H1 (cell line): ENCODE measurements around the gene PDE5A. TPM values are rescaled to one million over a fixed set of nuclear protein-coding genes. Genes with fewer than 3 reads are reported as not detected.

Experiments used
- CTCF ChIA-PET: fragments of 300-600 bp; sonication (Branson Sonifier 250); formaldehyde crosslinking; loops from one replicate; lab custom pipeline; 2021; ENCODE audit not compliant: partially characterized antibody; lab: Charles Lee
- POLR2A ChIA-PET: fragments of 300-600 bp; sonication (Branson Sonifier 250); formaldehyde crosslinking; loops from one replicate; lab custom pipeline; 2021; ENCODE audit warnings: inconsistent platforms; ENCODE audit not compliant: partially characterized antibody; lab: Charles Lee
- DNase-seq, 2 experiments: peaks; one replicate each; pipeline versions ENCODE4 v3.0.0 to v3.0.0-alpha.2; 2010 to 2022; ENCODE audit warnings: low spot score in 2 of 2, low read depth in 1 of 2, mixed read lengths in 1 of 2
- FAIRE-seq: peaks from 2 replicates; lab custom pipeline; 2011; peaks lifted over from hg19 to GRCh38; lab: Jason Lieb, UNC
- H2AFZ ChIP-seq: 2 replicates; pipeline ENCODE4 v1.8.1; 2012; ENCODE audit warnings: low read length, inconsistent platforms
- H2AK5ac ChIP-seq: 2 replicates; pipeline ENCODE4 v1.6.1; 2013; ENCODE audit warnings: low read depth, low read length
- H2BK120ac ChIP-seq: replicated peaks from 2 replicates; pipeline ENCODE3; 2013; ENCODE audit warnings: low read depth, low read length, inconsistent platforms
- H2BK12ac ChIP-seq: 2 replicates; pipeline ENCODE4 v1.6.1; 2013; ENCODE audit warnings: low read depth, low read length
- H2BK15ac ChIP-seq: 2 replicates; pipeline ENCODE4 v1.6.1; 2013; ENCODE audit warnings: low read length
- H2BK20ac ChIP-seq: 2 replicates; pipeline ENCODE4 v1.6.1; 2013; ENCODE audit warnings: low read length
- H2BK5ac ChIP-seq: 2 replicates; pipeline ENCODE4 v1.6.1; 2013; ENCODE audit warnings: low read depth, low read length
- H3K14ac ChIP-seq: 2 replicates; pipeline ENCODE4 v1.6.1; 2013; ENCODE audit warnings: inconsistent platforms; ENCODE audit not compliant: insufficient read length
- H3K18ac ChIP-seq: 2 replicates; pipeline ENCODE4 v1.6.1; 2013; ENCODE audit warnings: low read length; ENCODE audit errors: extremely low read depth
- H3K23ac ChIP-seq: 2 replicates; pipeline ENCODE4 v1.6.1; 2013; ENCODE audit warnings: inconsistent platforms; ENCODE audit not compliant: insufficient read length
- H3K23me2 ChIP-seq: 2 replicates; pipeline ENCODE4 v1.6.1; 2013; ENCODE audit warnings: low read depth, low read length
- H3K27ac ChIP-seq: 2 replicates; pipeline ENCODE4 v1.6.1; 2011; ENCODE audit warnings: low read depth, low read length, inconsistent platforms
- H3K27me3 ChIP-seq, 4 experiments: replicated peaks in 1 of 4; 1 replicate in 1 of 4; 2 replicates in 3 of 4; pipeline versions ENCODE4 v1.6.1 to v1.8.1; 2011 to 2013; ENCODE audit warnings: low read length in 3 of 4, mild to moderate bottlenecking in 3 of 4, inconsistent platforms in 2 of 4, mixed read lengths in 2 of 4, moderate library complexity in 1 of 4; ENCODE audit not compliant: control insufficient read depth in 3 of 4, insufficient read depth in 3 of 4; ENCODE audit errors: extremely low read depth in 1 of 4
- H3K36me3 ChIP-seq, 4 experiments: 2 replicates each; pipeline versions ENCODE4 v1.6.1 to v1.8.1; 2011 to 2013; ENCODE audit warnings: mild to moderate bottlenecking in 4 of 4, low read length in 3 of 4, moderate library complexity in 2 of 4, control low read depth in 1 of 4, inconsistent platforms in 1 of 4; ENCODE audit not compliant: insufficient read depth in 4 of 4, control insufficient read depth in 2 of 4
- H3K4ac ChIP-seq: replicated peaks from 2 replicates; pipeline ENCODE3; 2013; ENCODE audit warnings: low read length, low read depth, mixed read lengths, inconsistent platforms; ENCODE audit not compliant: insufficient read length
- H3K4me1 ChIP-seq, 4 experiments: replicated peaks in 1 of 4; 1 replicate in 1 of 4; 2 replicates in 3 of 4; pipeline versions ENCODE4 v1.6.1 to v1.8.1; 2011 to 2013; ENCODE audit warnings: low read length in 3 of 4, inconsistent platforms in 2 of 4, mixed read lengths in 1 of 4; ENCODE audit not compliant: insufficient read depth in 4 of 4, control insufficient read depth in 3 of 4
- H3K4me2 ChIP-seq, 2 experiments: 2 replicates each; pipeline versions ENCODE4 v1.6.1 to v1.8.1; 2011 to 2013; ENCODE audit warnings: low read depth in 2 of 2, low read length in 2 of 2, control low read depth in 1 of 2, inconsistent platforms in 1 of 2, mild to moderate bottlenecking in 1 of 2; ENCODE audit not compliant: insufficient read depth in 1 of 2
- H3K4me3 ChIP-seq, 4 experiments: fragments of 200-600, 300-600 bp in 1 of 4; sonication (generic), shearing (Covaris generic), sonication (Bioruptor Twin) in 1 of 4; 2 replicates each; pipeline versions ENCODE4 v1.5.1 to v1.8.1; 2011 to 2016; ENCODE audit warnings: low read length in 4 of 4, low read depth in 3 of 4, control low read depth in 2 of 4, inconsistent platforms in 2 of 4, mild to moderate bottlenecking in 2 of 4, mixed read lengths in 1 of 4, moderate library complexity in 1 of 4; ENCODE audit not compliant: insufficient read depth in 2 of 4; ENCODE audit errors: extremely low read depth in 1 of 4
- H3K56ac ChIP-seq: replicated peaks from 2 replicates; pipeline ENCODE3; 2013; ENCODE audit warnings: low read depth, mild to moderate bottlenecking, mixed read lengths, low read length, inconsistent platforms; ENCODE audit not compliant: insufficient read length
- H3K79me1 ChIP-seq: 2 replicates; pipeline ENCODE4 v1.6.1; 2013; ENCODE audit warnings: low read depth, low read length, control low read depth
- H3K79me2 ChIP-seq, 2 experiments: 2 replicates each; pipeline versions ENCODE4 v1.6.1 to v1.8.1; 2012 to 2013; ENCODE audit warnings: low read length in 2 of 2, mild to moderate bottlenecking in 2 of 2, inconsistent platforms in 1 of 2; ENCODE audit not compliant: insufficient read depth in 2 of 2, control insufficient read depth in 1 of 2
- H3K9ac ChIP-seq, 4 experiments: replicated peaks in 1 of 4; 1 replicate in 1 of 4; 2 replicates in 3 of 4; pipeline versions ENCODE4 v1.6.1 to v1.8.1; 2011 to 2013; ENCODE audit warnings: low read depth in 3 of 4, low read length in 3 of 4, control low read depth in 2 of 4, mild to moderate bottlenecking in 2 of 4, moderate library complexity in 2 of 4, inconsistent platforms in 1 of 4; ENCODE audit errors: extremely low read depth in 1 of 4
- H3K9me3 ChIP-seq, 2 experiments: 2 replicates each; pipeline versions ENCODE4 v1.6.1 to v1.8.1; 2012 to 2013; ENCODE audit warnings: mild to moderate bottlenecking in 2 of 2, moderate library complexity in 2 of 2, control low read depth in 1 of 2, inconsistent platforms in 1 of 2, low read depth in 1 of 2, low read length in 1 of 2, mixed read lengths in 1 of 2; ENCODE audit not compliant: insufficient read depth in 2 of 2
- H4K20me1 ChIP-seq, 2 experiments: replicated peaks in 1 of 2; 2 replicates each; pipeline versions ENCODE3 to v1.8.1; 2011 to 2013; ENCODE audit warnings: inconsistent platforms in 2 of 2, low read length in 2 of 2, mild to moderate bottlenecking in 1 of 2; ENCODE audit not compliant: insufficient read depth in 2 of 2, control insufficient read depth in 1 of 2
- H4K5ac ChIP-seq: 2 replicates; pipeline ENCODE4 v1.6.1; 2013; ENCODE audit warnings: low read length, low read depth, mixed read lengths, inconsistent platforms; ENCODE audit not compliant: insufficient read length
- H4K8ac ChIP-seq: 2 replicates; pipeline ENCODE4 v1.8.0; 2013; ENCODE audit warnings: mild to moderate bottlenecking, moderate library complexity, low read length, inconsistent platforms; ENCODE audit not compliant: insufficient read depth; ENCODE audit errors: extremely low read depth
- H4K91ac ChIP-seq: replicated peaks from 2 replicates; pipeline ENCODE3; 2013; ENCODE audit warnings: low read length, mixed read lengths, inconsistent platforms; ENCODE audit not compliant: insufficient read length
- ASH2L ChIP-seq: fragments of 200-600, 300-600 bp; sonication (generic); IDR thresholded peaks from one replicate; pipeline ENCODE4 v1.7.1; 2017; ENCODE audit warnings: low read length
- BCL11A ChIP-seq, 2 experiments: IDR thresholded peaks; one replicate each; pipeline ENCODE4 v1.6.1; 2011; ENCODE audit warnings: low read depth in 2 of 2, low read length in 2 of 2, mild to moderate bottlenecking in 2 of 2
- EGR1 ChIP-seq: IDR thresholded peaks from 2 replicates; pipeline ENCODE4 v1.6.1; 2011; ENCODE audit warnings: low read depth, low read length, borderline replicate concordance
- JUN ChIP-seq: IDR thresholded peaks from 2 replicates; pipeline ENCODE4 v1.6.1; 2011; ENCODE audit warnings: low read depth, mild to moderate bottlenecking, improper control_type of control experiment, low read length
- POU5F1 ChIP-seq: IDR thresholded peaks from 2 replicates; pipeline ENCODE4 v1.6.1; 2011; ENCODE audit warnings: low read depth, mild to moderate bottlenecking, low read length, moderate library complexity
- RNF2 ChIP-seq: fragments of 200-900, 300-1000 bp; sonication (generic); IDR thresholded peaks from 2 replicates; pipeline ENCODE4 v1.7.1; 2016; ENCODE audit warnings: borderline replicate concordance, low read depth, mild to moderate bottlenecking, antibody characterized with exemption, low read length; ENCODE audit not compliant: poor library complexity, severe bottlenecking; ENCODE audit errors: missing control alignments
- SUZ12 ChIP-seq: fragments of 200-600 bp; sonication (generic); IDR thresholded peaks from 2 replicates; pipeline ENCODE4 v1.6.1; 2012; ENCODE audit warnings: mild to moderate bottlenecking, inconsistent platforms, low read length, moderate library complexity, mixed read lengths
- TAF1 ChIP-seq: IDR thresholded peaks from 2 replicates; pipeline ENCODE4 v1.6.1; 2011; ENCODE audit warnings: mild to moderate bottlenecking, low read depth, low read length
- TAF7 ChIP-seq: optimal IDR thresholded peaks from 2 replicates; pipeline ENCODE3; 2011; ENCODE audit warnings: low read depth, mild to moderate bottlenecking, inconsistent platforms, low read length, moderate library complexity, borderline replicate concordance
- ZNF274 ChIP-seq: IDR thresholded peaks from 2 replicates; pipeline ENCODE4 v1.7.0; 2012; ENCODE audit warnings: low read length, borderline replicate concordance; ENCODE audit errors: extremely low read depth
- WGBS, 2 experiments: shearing (Covaris generic) in 1 of 2; methylation state at CpG; one replicate each; pipeline versions ENCODE4 v1.1.6 to v1.1.7; 2013 to 2015; ENCODE audit warnings: low lambda C conversion rate in 2 of 2, mixed read lengths in 2 of 2, inconsistent platforms in 1 of 2, low coverage in 1 of 2, missing lambda C conversion rate in 1 of 2; ENCODE audit not compliant: insufficient replicate concordance in 2 of 2, insufficient coverage in 1 of 2, insufficient read length in 1 of 2; ENCODE audit errors: extremely low coverage in 1 of 2, missing lambda C conversion rate in 1 of 2; 5-methylcytosine and 5-hydroxymethylcytosine counted together
- polyA plus RNA-seq, 7 experiments: library from polyadenylated mRNA; depleted of rRNA in 3 of 7; stranded (reverse) in 5 of 7; unstranded in 2 of 7; fragments of >200 nt in 5 of 7; fragments of 200-250 nt in 2 of 7; gene quantifications; 1 replicate in 5 of 7; 2 replicates in 1 of 7; 4 replicates in 1 of 7; pipeline versions ENCODE4 v1.2.1 to v1.2.3, GENCODE V29; 2011 to 2013; ENCODE audit warnings: missing spikeins in 2 of 7, mixed read lengths in 2 of 7
- total RNA-seq: library from RNA; stranded (reverse); fragmentation: NEBNext Ultra II Directional; extraction: Animal tissue kit (Norgen Biotek cat#: 25700); gene quantifications from 2 replicates; pipeline ENCODE4 v1.2.1, GENCODE V29; 2021
- TF ChIP-seq, protein P1 (sequence below): IDR thresholded peaks from 2 replicates; pipeline ENCODE4 v1.6.1; 2011; ENCODE audit warnings: low read depth, mild to moderate bottlenecking, low read length; ENCODE audit not compliant: insufficient read depth

Gene PDE5A
- total and polyA plus RNA-seq, 2 of the 8 experiments (the other 6 are each of a cell fraction or from before 2014, with no cell fraction given) = 5.6 to 32.4 TPM

DNA sequence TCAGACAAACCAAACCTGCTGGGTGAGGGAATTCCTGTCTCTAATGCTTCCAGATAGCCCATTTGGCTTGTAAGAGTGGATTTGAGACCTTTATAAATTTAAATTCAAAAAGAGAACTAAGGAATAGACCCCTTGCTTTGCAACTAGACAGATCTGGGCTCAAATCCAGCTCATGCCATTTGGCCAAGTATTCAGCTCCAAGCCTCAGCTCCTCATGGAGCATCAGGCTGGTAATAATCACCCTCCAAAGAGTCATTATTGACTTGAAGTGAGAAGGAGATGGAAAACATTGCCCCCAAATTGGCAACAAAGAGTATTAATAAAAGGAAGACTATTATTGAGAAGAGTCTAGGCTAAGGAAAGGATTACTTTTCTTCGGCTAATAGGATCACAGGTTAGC is 134.7 kb downstream of the PDE5A start:
- CTCF ChIA-PET = interaction anchor here (1.0 to 3.9 kb wide), 9 partner anchors 20 to 513 kb away, joined by 3 to 22 read pairs (median 7); no protein-coding TSS in a partner anchor
- no peaks in the 10 kb centered on the region for H3K79me2 ChIP-seq

More for the DNA sequence above, 134.7 kb downstream of the PDE5A start:
- H3K9ac ChIP-seq = no peak overlapping the region
- no peak overlapping the region for H2AK5ac ChIP-seq
- TF ChIP-seq, protein P1, sequence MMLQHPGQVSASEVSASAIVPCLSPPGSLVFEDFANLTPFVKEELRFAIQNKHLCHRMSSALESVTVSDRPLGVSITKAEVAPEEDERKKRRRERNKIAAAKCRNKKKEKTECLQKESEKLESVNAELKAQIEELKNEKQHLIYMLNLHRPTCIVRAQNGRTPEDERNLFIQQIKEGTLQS = no peak
- TF ChIP-seq BCL11A (IDR thresholded peaks at IDR 0.05; ENCODE audit: low read depth in 2 of 2, low read length in 2 of 2) (no peak), POU5F1 (no peak), ASH2L (no peak), JUN (no peak), TAF7 (no peak), EGR1 (no peak), TAF1 (no peak), ZNF274 (no peak), SUZ12 (no peak), RNF2 (no peak)
- no peak overlapping the region for H3K4me2 ChIP-seq
- H3K27me3 ChIP-seq = no peaks in the 10 kb centered on the region
- no peak for FAIRE-seq
- no peaks in the 10 kb centered on the region for H3K23me2 ChIP-seq
- no peak overlapping the region for H2BK120ac ChIP-seq
- no peak overlapping the region for H3K23ac ChIP-seq
- H3K4me3 ChIP-seq = no peak overlapping the region
- no peak overlapping the region for H3K27ac ChIP-seq
- no peak overlapping the region for H4K5ac ChIP-seq
- H3K36me3 ChIP-seq = peaks cover 0 to 39% (median 15%) of the 10 kb centered on the region in 4 experiments; a peak in 6 of 8 replicates
- no peak overlapping the region for H2BK12ac ChIP-seq
- no peak overlapping the region for H3K18ac ChIP-seq
- DNase-seq = no peak
- no peaks in the 10 kb centered on the region for H3K4me1 ChIP-seq
- H2BK15ac ChIP-seq = no peak overlapping the region
- H3K9me3 ChIP-seq = no peaks in the 10 kb centered on the region
- H2AFZ ChIP-seq = no peak overlapping the region
- H3K79me1 ChIP-seq = no peaks in the 10 kb centered on the region
- H2BK20ac ChIP-seq = no peak overlapping the region
- no peaks in the 10 kb centered on the region for H4K20me1 ChIP-seq
- WGBS, 2 experiments = 95% methylated on average over 1 of the region's 1 CpG; no CpG with 5 or more reads in 1 of the 2 experiments
- POLR2A ChIA-PET = interaction anchor here (0.8 kb wide), 1 partner anchor 194 kb away, joined by 3 read pairs; no protein-coding TSS in a partner anchor
- no peak overlapping the region for H3K14ac ChIP-seq
- H2BK5ac ChIP-seq = no peak overlapping the region
- H3K4ac ChIP-seq = no peak overlapping the region
- no peak overlapping the region for H4K8ac ChIP-seq
- no peak overlapping the region for H3K56ac ChIP-seq
- no peak overlapping the region for H4K91ac ChIP-seq
